Stimulated activated CD4-positive, alpha-beta T cell treated with anti-CD3 and anti-CD28 coated beads, Interleukin-12 subunit alpha, Interleukin-12 subunit beta, amount 100 ng/mL, for 4 hours (primary cell): ENCODE measurements around the gene SORL1.
"Not testable (repeated sequence)": the region's sequence is repeated elsewhere in the genome, so short reads cannot be mapped to it uniquely, and the experiment has no call there.

ENCODE experiments used
- DNase-seq: peaks from one replicate; pipeline ENCODE4 v3.0.0-alpha.2; 2020

The SORL1 gene

DNA sequence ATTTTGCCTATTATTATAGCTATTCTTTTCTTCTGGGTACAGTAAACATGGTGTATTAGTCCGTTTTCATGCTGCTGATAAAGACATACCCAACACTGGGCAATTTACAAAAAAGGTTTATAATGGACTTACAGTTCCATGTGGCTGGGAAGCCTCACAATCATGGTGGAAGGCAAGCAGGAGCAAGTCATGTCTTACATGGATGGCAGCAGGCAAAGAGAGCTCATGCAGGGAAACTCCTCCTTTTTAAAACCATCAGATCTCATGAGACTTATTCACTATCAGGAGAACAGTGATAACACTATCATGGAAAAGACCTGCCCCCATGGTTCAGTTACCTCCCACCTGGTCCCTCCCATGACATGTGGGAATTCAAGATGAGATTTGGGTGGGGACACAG lies 54.1 kb downstream of the SORL1 start:
- not testable (repeated sequence) for DNase-seq

DNA sequence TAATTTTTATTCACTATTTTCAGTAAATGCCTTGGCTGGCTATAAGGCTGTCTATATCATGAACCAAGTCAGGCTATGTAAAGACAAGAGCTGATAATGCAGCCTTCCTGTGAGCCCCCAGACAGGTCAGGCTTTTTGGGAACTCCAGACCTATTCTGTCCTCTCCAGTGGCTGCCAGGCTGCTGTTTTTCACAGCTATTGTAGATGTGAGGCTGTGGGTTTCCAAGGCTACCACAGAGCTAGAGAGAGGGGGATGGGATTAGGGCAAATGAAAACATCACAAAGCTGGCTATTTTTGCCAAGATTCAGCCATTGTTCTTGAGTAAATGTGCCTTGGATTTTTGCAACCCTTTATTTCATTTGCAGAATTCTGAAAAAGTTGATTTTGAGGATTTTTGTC lies 56.3 kb downstream of the SORL1 start:
- DNase-seq: no peak

DNA sequence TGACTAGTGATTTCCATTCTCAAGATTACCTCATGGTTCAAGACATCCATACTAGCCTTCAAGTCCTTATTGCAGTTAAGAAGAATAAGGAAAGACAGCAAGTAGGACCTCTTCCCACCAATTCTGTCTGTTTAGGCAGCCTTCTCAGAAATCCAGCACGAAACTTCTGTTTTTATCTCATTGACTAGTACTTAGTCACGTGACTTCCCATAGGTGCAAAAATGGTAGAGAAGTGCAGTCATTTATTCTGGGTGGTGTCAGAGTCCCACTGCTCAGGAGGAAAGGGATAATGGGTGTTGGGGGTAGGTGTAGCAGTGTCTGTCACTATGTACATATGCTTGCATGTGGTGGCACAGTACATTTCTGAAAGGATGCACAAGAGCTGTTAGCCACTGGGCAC lies 58.3 kb downstream of the SORL1 start:
- no peak for DNase-seq

DNA sequence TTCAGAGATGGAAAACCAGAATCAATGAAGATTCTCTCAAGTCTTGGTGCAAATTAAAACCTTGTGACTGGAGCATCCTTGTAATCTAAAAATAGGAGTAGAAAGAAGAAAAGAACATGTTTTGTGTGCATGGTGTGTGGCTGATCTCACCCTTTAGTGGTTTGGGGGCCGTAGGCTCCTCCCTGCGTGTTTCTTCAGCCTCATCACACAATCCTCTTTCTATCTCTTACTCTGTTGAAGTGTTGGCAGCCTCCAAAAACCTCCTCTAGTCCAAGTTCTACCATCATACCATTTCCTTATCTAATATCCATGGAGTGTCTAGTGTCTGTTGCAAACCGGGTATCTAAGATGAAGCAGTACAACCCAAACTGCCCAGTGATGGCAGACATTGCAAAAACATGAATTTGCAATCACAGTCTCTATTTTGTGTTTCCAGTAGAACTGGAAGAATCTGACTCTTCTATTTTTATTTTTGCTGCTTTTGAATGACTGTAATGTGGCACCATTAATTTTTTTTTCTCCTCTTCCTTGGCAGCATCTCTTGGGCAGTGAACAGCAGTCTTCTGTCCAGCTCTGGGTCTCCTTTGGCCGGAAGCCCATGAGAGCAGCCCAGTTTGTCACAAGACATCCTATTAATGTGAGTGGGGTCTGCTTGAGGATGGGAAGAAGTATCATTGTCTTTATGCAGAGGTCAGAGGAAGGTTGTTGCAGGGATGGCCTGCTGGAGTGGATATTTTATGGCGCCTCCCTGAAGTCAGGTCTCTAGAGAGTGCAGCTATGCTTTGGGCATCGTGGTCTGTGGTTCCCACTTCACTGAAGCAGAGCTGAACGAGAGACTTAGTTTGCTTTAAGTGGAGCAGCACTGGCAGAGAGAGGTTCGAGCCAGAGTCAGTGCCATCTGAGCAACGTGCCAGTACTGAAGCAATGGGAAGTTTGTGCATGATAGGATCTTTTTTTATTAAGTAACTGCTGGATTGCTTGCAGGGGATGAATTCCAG lies 60.7 kb downstream of the SORL1 start:
- no peak for DNase-seq

DNA sequence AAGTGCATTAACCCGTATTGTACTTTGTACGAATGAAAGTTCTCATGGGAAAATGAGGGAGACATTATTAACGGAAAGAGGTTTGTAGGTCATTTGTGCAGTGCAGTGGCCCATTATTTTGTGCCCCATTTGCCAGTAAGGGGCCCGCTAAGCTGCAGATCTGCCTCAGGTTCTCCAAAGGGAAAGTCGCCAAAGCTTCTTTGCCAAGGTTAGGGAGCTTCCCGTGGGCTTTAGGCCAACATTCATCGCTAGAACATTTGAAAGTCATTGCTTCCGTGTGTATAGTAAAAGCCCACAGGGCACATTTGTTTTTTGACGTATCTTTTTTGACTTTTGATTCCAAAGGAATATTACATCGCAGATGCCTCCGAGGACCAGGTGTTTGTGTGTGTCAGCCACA lies 61.7 kb downstream of the SORL1 start:
- DNase-seq: no peak

DNA sequence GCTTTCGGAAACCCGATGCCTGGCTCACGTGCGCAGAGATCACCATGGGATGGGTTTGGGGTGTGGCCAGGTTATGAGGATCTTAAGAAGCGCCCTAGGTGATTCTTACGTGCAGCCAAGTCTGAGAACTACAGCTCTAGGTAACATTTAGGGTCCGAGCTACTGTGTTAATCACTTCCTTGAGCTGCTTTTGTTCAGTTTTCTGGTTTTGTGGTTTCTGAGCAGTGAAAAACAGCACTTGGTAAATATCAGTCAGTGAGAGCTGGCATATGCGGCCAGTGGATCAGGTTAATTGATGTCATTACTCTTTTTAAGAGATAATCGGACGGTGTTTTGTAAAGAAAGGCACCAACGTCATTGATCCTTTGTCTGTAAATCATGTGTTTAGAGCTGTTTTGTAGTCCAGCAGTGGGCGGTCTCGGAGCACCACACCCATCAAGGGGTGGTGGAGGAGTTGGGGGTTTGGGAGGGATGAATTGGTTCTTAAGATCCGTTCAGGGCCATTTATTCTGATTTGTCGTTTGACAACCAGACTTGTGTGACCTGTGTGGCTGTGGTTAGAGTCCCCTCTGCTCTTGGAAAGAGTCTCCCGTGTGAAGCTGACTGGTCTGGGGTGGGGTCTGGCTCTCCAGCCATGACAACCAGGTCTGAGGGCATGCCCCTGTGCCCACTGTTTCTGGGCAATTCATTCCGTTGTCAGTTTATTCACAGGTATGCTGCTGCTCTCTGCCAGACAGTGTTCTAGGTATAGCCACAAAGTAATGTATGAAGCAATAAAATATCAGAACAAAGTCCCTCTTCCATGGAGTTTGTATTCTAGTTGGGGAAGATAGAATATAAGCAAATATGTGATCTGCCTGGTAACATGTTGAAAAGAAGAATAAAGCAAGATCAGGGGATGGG lies 62.6 kb downstream of the SORL1 start:
- DNase-seq: no peak

DNA sequence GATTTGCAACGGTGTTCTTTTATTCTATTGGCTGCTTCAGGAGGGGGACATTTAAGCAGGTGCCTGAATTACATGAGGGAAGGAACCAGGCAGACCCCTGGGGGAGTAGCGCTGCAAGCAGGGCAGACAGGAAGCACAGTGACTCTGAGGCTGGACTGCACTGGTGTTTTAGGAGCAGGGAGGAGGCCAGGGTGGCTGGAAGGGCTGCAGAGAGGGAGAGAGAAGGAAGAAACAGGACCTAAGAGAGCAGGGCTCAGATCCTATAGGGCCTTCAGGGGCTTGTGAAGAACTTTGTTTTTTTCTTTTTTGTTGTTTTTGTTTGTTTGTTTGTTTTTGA lies 63.2 kb downstream of the SORL1 start:
- no peak for DNase-seq

DNA sequence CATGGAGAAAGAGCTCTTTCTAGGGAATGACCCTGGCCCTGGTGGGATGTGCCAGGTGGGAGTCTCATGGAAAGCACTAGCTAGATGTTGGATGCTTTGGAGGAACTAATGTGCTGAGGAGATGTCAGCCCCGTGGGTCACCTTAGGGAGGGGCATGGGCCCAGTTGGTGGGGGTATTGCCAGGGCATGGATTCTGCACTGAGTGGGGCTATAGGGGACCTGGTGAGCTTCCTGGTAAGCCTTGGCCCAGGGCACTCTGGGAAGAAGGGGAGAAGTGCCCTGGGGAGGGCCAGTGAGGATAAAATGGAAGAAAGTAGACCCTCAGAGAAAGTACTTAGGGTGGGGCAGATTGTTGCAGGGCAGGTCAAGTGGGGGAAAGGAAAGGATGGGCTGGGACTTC lies 65.9 kb downstream of the SORL1 start:
- DNase-seq: no peak

DNA sequence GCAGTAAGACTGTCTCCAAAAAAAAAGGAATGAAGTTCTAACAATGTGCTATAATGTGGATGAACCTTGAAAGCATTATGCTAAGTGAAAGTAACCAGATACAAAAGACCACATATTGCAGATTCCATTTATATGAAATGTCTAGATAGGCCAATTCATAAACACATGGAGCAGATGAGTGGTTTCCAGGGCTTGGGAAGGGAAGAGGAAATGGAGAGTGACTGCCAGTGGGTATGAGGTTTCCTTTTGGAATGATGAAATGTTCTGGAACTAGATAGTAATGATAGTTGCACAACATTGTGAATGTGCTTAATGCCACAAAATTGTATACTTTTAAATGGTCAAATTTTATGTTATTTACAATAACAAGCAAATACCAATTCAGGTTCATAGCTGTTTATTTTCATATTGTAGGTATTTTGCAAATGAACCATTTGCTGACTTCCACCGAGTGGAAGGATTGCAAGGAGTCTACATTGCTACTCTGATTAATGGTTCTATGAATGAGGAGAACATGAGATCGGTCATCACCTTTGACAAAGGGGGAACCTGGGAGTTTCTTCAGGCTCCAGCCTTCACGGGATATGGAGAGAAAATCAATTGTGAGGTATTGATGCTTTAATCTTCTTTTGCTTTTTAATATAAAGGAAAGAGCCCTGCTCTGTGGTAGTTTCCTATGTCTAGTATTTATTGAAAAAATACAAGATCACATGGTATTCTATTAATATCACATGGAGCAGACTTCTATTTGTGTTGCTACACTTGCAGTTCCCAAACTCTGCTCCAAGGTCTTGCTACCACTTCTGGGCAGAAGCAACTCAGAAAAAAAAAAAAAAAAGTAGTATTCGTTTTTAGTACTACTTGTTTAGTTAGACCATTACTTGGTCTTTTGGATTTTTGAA lies 68.4 kb downstream of the SORL1 start:
- no peak for DNase-seq

DNA sequence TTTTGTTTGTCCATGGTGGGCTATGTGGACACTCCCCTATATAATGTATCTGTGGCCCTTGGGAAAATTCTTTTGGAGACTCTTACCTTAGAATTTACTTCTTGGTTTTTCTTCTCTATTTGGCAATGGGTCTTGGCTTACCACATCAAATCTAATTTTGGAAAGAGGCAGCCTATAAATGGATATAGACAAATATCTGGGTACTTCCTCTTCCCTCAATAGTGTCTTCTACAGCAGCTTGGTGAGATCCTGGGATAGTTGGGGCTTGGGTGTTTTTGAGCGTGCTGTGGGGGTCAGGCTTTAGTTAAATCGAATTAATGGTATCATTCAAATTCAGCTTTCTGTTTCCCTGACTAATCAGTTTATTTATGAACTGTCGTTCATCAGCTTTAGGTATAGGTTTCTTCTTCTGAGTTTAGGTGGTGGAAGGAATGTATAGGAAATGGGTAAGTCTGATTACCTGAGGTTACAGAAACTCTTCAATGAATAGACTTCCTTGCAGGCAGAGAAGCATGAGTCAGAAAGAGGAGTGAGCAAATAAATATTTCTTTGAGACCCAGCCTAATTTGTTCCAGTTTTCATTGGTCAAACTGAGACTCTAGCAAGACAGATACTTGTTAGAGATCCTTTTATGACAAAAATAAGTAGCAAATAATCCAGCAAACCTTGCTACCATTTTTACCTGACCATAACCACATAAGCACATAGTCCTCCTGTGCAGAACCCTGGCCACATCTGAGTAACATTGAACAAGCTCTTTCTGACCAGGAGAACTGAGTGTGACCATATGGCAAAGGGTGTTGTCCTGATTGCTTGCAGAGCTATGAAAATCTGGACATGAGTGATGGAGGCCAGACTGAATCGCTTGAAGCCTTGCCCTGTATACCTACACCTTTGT lies 69.3 kb downstream of the SORL1 start:
- no peak for DNase-seq

DNA sequence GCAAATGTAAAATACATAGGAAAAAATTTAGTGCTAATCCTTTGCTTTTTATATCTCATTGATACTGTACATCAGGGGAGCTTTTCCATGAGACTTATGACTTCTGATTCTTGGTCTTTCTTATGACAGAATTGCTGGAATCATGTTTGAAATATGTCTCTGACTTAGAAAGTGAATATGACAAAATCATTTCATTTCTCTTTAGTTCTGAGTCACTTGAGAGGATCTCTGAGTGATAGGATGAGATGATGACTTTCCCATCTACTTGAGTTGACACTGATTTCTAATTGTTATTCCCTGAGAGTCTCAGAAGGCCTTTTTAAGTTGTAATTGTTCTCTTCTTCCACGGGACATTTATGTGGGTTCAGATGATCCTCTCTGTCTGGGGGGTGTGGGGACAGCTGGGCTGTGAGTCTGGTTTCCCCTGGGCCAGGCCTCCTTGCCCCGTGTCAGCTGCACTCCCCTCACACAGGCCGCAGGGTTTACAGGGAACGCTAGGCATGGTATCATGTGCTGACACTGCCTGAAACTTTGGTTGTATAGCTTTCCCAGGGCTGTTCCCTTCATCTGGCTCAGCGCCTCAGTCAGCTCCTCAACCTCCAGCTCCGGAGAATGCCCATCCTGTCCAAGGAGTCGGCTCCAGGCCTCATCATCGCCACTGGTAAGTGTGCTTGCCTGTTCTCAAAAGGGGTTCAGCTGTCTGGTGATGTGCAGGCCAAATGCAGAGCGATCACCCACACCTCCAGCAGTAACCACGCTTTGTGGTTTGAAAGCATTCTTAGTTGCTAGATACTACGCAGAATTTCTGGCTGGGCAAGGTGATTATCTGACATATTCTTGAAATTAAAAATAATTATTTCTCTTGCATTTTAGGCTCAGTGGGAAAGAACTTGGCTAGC lies 70.2 kb downstream of the SORL1 start:
- DNase-seq: no peak

DNA sequence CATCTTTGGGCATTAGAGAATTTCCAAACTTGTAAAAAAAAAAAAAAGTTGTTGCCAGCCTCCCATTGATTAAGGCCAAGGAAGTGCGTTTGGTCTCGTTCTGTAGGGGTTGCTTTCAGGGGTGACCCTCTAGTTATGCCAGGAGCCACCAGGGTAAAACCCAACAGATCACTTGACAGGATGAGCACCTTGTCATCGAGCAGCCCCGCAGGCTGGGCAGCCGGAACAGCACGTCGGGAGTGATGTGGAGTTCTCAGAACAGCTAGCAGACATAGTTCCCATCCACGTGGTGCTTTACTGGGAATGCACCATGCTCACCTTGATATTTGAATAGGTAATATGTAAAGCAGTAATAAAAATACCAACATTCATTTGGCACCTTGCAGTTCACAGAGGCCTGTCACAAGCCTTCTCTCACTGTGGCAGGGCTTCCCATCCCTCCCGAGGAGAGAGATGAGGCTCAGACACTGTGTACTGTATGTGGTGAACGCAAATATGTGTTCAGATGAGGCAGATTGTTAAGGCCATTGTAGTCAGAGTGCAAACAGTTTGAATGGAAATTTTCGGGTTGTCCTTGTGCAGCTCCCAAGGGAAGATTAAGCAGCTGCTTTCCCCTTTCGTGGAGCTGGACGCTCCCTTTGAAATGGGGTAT lies 71.6 kb downstream of the SORL1 start:
- DNase-seq: no peak

DNA sequence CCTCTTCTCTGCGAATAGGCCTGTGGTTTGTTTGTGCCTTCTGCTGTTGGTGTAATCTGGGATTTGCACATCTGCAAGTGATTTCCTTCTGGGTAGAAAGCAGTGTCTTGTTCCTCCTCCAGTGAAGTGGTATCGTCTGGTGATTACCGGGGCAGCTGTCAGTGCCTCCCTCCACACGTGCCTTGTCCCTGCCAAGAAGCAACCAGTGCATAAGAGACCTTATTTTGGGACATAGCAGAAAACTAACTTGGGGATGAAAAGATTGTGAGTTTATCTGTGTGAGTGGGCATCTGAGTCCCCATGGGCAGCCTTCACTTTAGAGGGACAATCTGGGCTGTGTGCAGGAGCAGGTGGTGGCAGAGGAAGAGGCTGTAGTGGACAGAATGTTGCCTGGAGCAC lies 72.1 kb downstream of the SORL1 start:
- DNase-seq: no peak

DNA sequence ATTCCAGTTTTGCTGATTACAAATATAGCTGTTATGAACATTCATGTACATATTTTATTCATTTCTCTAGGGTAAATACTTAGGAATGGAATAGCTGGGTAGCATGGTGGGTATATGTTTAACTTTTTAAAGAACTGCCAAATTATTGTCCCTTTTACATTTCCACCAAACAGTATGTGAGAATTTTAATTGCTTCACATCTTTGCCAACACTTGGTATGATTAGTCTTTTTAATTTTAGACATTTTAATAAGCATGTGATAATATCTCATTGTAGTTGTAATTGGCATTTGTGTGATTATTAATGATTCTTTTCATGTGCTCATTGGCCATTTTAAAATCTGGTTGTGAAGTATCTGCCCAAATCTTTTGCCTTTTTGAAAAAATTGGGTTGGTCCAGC lies 73.3 kb downstream of the SORL1 start:
- DNase-seq: no peak

DNA sequence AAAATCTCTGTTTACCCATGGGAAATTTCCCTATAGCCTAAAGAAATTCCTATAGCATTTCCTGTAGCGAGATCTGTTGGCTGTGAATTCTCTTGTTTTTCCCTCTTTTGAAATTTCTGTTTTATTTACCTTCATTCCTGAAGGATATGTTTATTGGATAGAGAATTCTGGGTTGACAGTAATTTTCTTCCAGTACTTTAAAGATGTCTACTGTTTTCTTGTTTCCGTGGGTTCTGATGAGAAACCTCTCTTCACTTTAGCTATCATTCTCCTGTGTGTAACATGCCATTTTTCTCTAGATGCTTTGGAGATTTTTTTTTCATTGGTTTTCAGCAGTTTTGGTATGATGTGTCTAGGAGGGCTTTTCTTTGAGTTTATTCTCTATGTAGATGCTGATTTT lies 78.1 kb downstream of the SORL1 start:
- no peak for DNase-seq

DNA sequence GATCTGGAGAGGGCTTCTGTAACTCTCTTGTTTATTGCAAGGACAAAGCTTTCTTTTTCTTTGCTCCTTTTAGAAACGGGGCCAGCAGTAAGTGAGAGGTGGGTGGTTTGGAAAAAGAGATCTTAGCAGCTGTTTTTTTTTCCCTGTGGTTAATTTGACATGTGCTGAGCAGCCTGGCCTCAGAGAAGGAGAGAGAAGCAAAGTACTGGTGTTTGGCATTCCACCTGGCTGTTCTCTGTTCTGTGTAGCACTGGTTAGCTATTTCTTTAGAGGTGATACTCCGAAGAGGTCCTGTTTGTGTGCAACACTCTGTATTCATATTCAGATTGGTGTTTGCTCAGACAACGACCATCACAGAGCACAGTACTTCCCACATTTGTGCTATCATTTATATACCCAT lies 81.5 kb downstream of the SORL1 start:
- DNase-seq: no peak

DNA sequence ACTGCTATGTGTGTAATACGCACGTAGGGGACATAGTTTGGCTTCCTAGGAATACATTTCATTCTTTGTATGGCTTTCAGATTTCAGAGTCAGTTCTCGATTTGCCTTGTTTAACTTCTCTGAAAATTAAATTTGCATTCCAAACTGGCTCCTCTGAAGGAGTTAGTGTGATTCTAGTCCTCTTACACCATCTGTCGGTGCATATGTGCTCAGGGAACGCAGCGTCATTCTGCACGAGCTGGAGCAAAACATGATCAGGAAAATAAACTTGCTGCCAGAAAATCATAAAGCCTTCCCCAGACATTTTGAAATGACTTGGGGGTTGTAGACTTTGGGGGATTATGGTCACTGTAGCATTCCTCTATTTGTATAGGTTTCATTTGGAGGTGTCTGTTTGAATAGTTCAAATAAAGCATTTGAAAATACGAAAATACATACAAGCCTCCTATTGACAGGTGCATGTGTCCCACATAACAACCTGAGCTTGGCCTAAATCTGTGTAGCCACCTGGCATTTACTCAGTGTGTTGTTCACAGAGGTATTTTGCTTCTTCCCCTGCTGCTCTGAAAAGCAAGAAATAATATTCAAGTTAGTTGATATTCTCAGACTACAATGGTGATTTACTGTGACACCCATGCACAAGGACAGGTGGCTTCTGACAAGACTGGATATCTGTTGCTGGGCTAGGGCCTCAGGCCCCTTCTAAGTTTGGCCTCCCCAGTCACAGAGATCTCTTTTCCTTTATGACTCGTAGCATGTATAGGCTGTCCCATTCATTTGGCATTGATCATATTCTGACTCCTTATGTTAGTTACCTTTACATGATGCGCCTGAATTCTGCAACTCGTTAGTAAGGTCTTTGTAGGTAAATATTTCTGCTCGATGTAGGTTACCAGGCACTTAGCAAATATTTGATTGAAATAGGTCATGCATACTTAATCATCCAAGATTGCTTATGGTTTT lies 82.3 kb downstream of the SORL1 start:
- DNase-seq: no peak

DNA sequence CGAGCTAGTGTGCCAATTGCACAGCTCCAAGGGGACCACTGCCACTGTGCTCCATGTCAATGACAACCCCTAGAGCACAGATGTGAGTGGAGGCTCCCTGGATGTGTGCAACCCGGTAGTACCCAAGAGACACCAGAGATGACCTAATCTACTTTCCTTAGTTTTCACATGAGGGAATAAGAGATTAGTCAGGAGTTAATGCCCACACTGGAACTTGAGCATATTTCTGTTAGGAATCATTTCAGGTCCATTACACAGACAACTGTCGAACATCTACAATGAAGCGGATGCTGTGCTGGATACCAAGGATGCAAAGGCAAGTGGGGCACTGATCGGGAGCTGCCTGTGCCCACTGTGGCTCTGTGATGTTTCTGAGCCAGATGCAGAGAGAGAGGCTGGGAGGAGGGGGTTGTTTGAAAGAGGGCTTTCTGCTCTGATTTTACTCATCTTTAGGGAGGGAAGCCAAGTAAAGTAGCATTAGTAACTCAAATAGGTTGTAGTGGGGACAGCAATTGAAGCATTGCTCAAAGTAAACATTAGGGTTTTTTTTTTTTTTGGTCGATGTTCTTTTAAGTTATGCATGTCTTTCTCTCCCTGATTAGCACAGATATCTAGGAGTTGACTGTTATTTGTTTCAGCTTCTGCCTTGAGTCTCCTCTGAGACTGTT lies 83.1 kb downstream of the SORL1 start:
- DNase-seq: no peak
